ENCODE results near the gene PLEKHO1. TPM values are rescaled to one million over a fixed set of nuclear protein-coding genes. Genes with fewer than 3 reads are reported as not detected.
"Not testable (repeated sequence)": the region's sequence is repeated elsewhere in the genome, so short reads cannot be mapped to it uniquely, and the experiment has no call there.

PLEKHO1 gene, protein sequence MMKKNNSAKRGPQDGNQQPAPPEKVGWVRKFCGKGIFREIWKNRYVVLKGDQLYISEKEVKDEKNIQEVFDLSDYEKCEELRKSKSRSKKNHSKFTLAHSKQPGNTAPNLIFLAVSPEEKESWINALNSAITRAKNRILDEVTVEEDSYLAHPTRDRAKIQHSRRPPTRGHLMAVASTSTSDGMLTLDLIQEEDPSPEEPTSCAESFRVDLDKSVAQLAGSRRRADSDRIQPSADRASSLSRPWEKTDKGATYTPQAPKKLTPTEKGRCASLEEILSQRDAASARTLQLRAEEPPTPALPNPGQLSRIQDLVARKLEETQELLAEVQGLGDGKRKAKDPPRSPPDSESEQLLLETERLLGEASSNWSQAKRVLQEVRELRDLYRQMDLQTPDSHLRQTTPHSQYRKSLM
- polyA plus RNA-seq (ENCODE audit: insufficient read length in 12 of 12) = 100 to 1,000 TPM in 1 of 12 donors, 10 to 100 TPM in 10, not detected in 1; 57.3 to 102 (median 84.3) TPM
- long read RNA-seq, donor 1, transcript PLEKHO1-201 (6 exons, 2,050 nt) = major isoform, 13 of 28 reads
- long read RNA-seq, donor 1, partial matches to known transcripts = 10 of 28 reads
- long read RNA-seq, donor 1, other reads (novel, unspliced or antisense) = 0 of 28 reads
- long read RNA-seq, donor 2, transcript PLEKHO1-201 (6 exons, 2,050 nt) = major isoform, 37 of 43 reads
- long read RNA-seq, donor 2, partial matches to known transcripts = 0 of 43 reads
- long read RNA-seq, donor 2, other reads (novel, unspliced or antisense) = 0 of 43 reads
- long read RNA-seq, donor 3, transcript PLEKHO1-201 (6 exons, 2,050 nt) = major isoform, 19 of 90 reads
- long read RNA-seq, donor 3, partial matches to known transcripts = 65 of 90 reads
- long read RNA-seq, donor 3, other reads (novel, unspliced or antisense) = 0 of 90 reads
- long read RNA-seq, donor 4, transcript PLEKHO1-201 (6 exons, 2,050 nt) = major isoform, 9 of 13 reads
- long read RNA-seq, donor 4, partial matches to known transcripts = 0 of 13 reads
- long read RNA-seq, donor 4, other reads (novel, unspliced or antisense) = 0 of 13 reads
- long read RNA-seq, donor 5, transcript PLEKHO1-205 (5 exons, 1,025 nt) = minor isoform, 14 of 113 reads
- long read RNA-seq, donor 5, transcript PLEKHO1-201 (6 exons, 2,050 nt) = major isoform, 64 of 113 reads
- long read RNA-seq, donor 5, partial matches to known transcripts = 24 of 113 reads
- long read RNA-seq, donor 5, other reads (novel, unspliced or antisense) = 7 of 113 reads
- long read RNA-seq, donor 6, transcript PLEKHO1-201 (6 exons, 2,050 nt) = major isoform, 17 of 20 reads
- long read RNA-seq, donor 6, partial matches to known transcripts = 0 of 20 reads
- long read RNA-seq, donor 6, other reads (novel, unspliced or antisense) = 0 of 20 reads
- long read RNA-seq, donor 7, transcript PLEKHO1-201 (6 exons, 2,050 nt) = major isoform, 16 of 20 reads
- long read RNA-seq, donor 7, partial matches to known transcripts = 0 of 20 reads
- long read RNA-seq, donor 7, other reads (novel, unspliced or antisense) = 0 of 20 reads
- long read RNA-seq, donor 8, transcript PLEKHO1-201 (6 exons, 2,050 nt) = major isoform, 49 of 76 reads
- long read RNA-seq, donor 8, transcript PLEKHO1-205 (5 exons, 1,025 nt) = minor isoform, 11 of 76 reads
- long read RNA-seq, donor 8, partial matches to known transcripts = 6 of 76 reads
- long read RNA-seq, donor 8, other reads (novel, unspliced or antisense) = 6 of 76 reads
- long read RNA-seq, donor 9, transcript PLEKHO1-205 (5 exons, 1,025 nt) = minor isoform, 7 of 81 reads
- long read RNA-seq, donor 9, transcript PLEKHO1-201 (6 exons, 2,050 nt) = major isoform, 17 of 81 reads
- long read RNA-seq, donor 9, partial matches to known transcripts = 55 of 81 reads
- long read RNA-seq, donor 9, other reads (novel, unspliced or antisense) = 0 of 81 reads
- long read RNA-seq, donor 10, transcript PLEKHO1-201 (6 exons, 2,050 nt) = major isoform, 37 of 46 reads
- long read RNA-seq, donor 10, transcript PLEKHO1-205 (5 exons, 1,025 nt) = minor isoform, 8 of 46 reads
- long read RNA-seq, donor 10, partial matches to known transcripts = 0 of 46 reads
- long read RNA-seq, donor 10, other reads (novel, unspliced or antisense) = 0 of 46 reads
- long read RNA-seq, donor 11, transcript PLEKHO1-205 (5 exons, 1,025 nt) = minor isoform, 8 of 30 reads
- long read RNA-seq, donor 11, transcript PLEKHO1-201 (6 exons, 2,050 nt) = major isoform, 21 of 30 reads
- long read RNA-seq, donor 11, partial matches to known transcripts = 0 of 30 reads
- long read RNA-seq, donor 11, other reads (novel, unspliced or antisense) = 0 of 30 reads

- DNase-seq = peak; percentile 75
Observed at GRCh38 chr1:150149271-150150132, at the start of gene PLEKHO1. PLEKHO1 (plus strand) TSS chr1:150149916; CDS start chr1:150150258, 342 bp downstream.

DNA sequence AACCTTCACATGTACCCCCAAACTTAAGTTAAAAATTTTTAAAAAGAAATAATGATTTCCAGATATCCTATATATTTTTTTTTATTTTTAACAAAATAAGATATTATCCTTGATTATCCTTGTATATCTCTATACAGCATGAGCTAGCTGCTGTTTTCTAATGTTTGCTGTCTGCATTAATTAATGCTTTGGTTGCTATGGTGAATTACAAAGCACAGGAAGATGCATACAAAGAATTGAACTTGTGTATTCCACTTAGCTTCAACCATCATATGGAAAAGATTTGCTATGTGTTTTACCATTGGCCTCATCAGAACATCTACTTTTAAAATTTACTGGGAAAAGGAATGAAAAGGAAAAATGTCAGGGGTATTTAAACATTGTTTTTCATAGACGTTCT is 46.7 kb upstream of the PLEKHO1 start:
- DNase-seq = no peak

GRCh38 chr1:150106341-150106740 is 43.4 kb upstream of the PLEKHO1 start:
- no peak for DNase-seq

DNA sequence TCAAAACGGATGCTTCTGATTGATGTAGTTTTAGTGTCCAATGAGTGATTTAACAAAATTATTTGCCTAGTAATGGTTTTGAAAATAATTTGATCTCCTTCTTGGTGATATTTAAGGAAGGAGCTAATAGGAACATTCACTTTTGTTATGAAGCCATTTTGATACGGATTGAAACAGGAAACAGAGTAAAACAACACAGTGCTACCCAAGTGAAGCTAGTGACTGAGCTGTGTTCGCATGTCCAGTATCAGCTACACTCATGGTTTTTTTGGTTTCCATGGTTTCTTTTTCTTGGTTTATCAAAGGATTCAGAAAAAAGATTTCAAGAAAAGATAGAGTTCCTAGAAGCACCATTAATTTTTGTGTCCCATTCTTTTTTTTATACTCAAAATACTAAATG is 40.1 kb upstream of the PLEKHO1 start:
- no peak for DNase-seq

- no peak for DNase-seq
Observed at GRCh38 chr1:150110116-150110515, 39.6 kb upstream of the PLEKHO1 start.

DNA sequence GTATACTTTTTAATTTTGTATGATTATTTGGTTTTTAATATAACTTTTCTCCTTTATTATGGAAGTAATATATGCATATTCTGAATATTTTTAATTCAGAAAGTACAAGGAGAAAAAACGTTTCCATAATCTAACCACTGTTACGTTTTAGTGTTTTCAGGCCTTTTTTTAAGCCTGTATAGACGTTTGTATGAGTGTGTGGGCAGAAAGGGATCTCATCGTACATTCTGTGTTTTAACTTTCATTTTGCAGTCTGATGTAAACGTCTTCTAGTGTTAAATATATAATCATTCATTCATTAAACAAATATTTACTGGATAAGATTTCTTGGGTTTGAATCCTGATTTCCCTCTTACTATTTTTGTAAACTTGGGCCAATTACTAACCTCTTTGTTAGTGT is 38.0 kb upstream of the PLEKHO1 start:
- no peak for DNase-seq

DNA sequence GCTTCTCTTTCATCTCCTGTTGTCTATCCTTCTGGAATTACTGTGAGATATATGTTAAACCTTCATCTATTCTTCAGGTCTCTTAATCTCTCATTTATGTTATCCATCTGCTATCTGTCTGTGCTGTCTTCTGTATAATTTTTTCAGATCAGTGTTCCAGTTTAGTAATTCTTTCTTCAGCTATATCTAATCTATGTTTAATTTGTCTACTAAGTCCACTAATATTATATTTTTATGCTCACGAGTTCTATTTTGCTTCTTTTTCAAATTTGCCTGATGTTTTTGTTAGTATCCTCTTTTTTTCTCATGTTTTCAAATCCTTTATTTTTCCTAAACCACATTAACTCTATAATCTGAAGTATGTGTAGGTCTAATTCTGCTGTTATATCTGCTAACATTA is 34.6 kb upstream of the PLEKHO1 start:
- DNase-seq = no peak

DNA sequence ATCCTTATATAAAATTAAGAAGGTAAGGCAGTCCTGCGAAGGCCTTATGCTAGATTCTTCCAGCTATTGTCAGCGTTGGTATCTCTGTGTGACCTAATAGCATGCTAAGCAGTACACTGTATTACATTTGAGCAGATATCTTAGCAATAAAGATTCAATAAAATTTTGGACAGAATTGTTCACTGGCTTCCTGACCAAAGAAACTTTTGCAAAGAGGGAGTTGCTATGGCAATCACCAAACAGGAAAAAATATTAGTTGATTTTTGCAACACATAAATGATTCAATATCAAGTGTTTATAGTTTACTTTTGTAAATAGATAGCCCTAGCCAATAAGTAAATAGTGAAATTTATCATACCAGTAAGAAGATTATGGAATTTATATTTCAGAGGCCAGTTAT is 31.0 kb upstream of the PLEKHO1 start:
- peak; percentile 47 for DNase-seq

- no peak for DNase-seq
Observed at GRCh38 chr1:150121236-150121862, 28.4 kb upstream of the PLEKHO1 start.

- no peak for DNase-seq
Observed at GRCh38 chr1:150126811-150127210, 22.9 kb upstream of the PLEKHO1 start.

- no peak for DNase-seq
Observed at GRCh38 chr1:150127464-150127863, 22.3 kb upstream of the PLEKHO1 start.

DNA sequence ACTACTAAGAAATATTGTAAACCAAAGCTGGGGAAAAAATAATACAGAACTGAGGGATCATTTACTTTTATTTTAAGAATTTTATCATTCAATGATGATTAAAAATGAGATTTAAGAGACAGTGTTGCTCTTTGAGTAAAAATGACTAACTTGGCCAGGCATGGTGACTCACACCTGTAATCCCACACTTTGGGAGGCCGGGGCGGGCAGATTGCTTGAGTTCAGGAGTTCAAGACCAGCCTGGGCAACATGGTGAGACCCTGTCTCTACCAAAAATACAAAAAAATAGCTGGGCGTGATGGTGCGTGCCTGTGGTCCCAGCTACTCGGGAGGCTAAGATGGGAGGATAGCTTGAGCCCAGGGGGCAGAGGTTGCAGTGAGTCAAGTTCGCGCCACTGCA is 21.8 kb upstream of the PLEKHO1 start:
- DNase-seq = no peak

- no peak for DNase-seq
Observed at GRCh38 chr1:150132372-150132771, 17.3 kb upstream of the PLEKHO1 start.

GRCh38 chr1:150134537-150134936 is 15.2 kb upstream of the PLEKHO1 start:
- no peak for DNase-seq

- not testable (repeated sequence) for DNase-seq
Observed at GRCh38 chr1:150135400-150135799, 14.3 kb upstream of the PLEKHO1 start.

- DNase-seq = no peak
Observed at GRCh38 chr1:150138044-150138443, 11.7 kb upstream of the PLEKHO1 start.

GRCh38 chr1:150141452-150141851 is 8.3 kb upstream of the PLEKHO1 start:
- DNase-seq = no peak

DNA sequence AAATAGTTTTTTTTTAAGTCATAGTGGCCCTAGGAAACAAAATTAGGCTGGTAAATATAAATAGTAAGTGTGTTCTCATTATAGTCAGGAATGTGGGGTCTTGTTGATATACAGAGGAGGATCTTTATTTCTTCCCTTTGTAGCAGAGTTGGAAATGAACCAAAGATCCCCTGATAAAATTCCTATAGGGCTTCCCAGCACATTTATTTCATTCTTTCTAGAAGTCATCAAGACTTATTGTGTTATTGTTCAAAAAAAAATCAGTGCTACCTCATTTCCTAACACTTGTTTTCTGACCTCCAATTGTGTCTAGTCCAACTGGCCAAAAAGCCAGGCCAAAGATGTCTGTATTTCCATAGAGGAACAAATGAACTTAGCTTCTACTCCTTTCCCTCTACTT is 7.6 kb upstream of the PLEKHO1 start:
- DNase-seq = no peak

All from muscle of arm (tissue), 14 donors.